ENCODE results near the gene NDUFS8. TPM values are rescaled to one million over a fixed set of nuclear protein-coding genes. Genes with fewer than 3 reads are reported as not detected.

The NDUFS8 gene
- total RNA-seq, 1 donor from 2014 or later, result 144 TPM

- Mint-ChIP-seq H3K27ac (ENCODE audit: unreplicated experiment) (peak overlapping the region; percentile 69), H3K4me1 (ENCODE audit: unreplicated experiment) (peaks cover 36% of the 10 kb centered on the region), H3K27me3 (ENCODE audit: unreplicated experiment) (peaks cover 25% of the 10 kb centered on the region), H3K36me3 (ENCODE audit: low read depth, unreplicated experiment) (peaks cover 52% of the 10 kb centered on the region), H3K4me3 (ENCODE audit: unreplicated experiment) (peak overlapping the region; percentile 21), H3K9me3 (ENCODE audit: unreplicated experiment) (no peaks in the 10 kb centered on the region)
- no peak for DNase-seq (ENCODE audit: low spot score)
- no peak for TF ChIP-seq CTCF (IDR thresholded peaks at IDR 0.05; ENCODE audit: unreplicated experiment)
Observed at GRCh38 chr11:68053981-68054812, 23.7 kb downstream of the NDUFS8 start.

- peaks cover 22% of the 10 kb centered on the region for H3K27me3 Mint-ChIP-seq (ENCODE audit: unreplicated experiment)
- no peaks in the 10 kb centered on the region for H3K9me3 Mint-ChIP-seq (ENCODE audit: unreplicated experiment)
- peaks cover 44% of the 10 kb centered on the region for H3K4me1 Mint-ChIP-seq (ENCODE audit: unreplicated experiment)
- peaks cover 57% of the 10 kb centered on the region for H3K36me3 Mint-ChIP-seq (ENCODE audit: low read depth, unreplicated experiment)
- peak overlapping the region; percentile 18 for H3K4me3 Mint-ChIP-seq (ENCODE audit: unreplicated experiment)
- no peak for DNase-seq (ENCODE audit: low spot score)
- peak overlapping the region; percentile 66 for H3K27ac Mint-ChIP-seq (ENCODE audit: unreplicated experiment)
- no peak for TF ChIP-seq CTCF (IDR thresholded peaks at IDR 0.05; ENCODE audit: unreplicated experiment)
Observed at GRCh38 chr11:68056317-68057285, 26.1 kb downstream of the NDUFS8 start.

GRCh38 chr11:68057807-68058206, 27.3 kb downstream of the NDUFS8 start:
- Mint-ChIP-seq H3K27me3 (ENCODE audit: unreplicated experiment) (peaks cover 17% of the 10 kb centered on the region), H3K9me3 (ENCODE audit: unreplicated experiment) (no peaks in the 10 kb centered on the region), H3K4me1 (ENCODE audit: unreplicated experiment) (peaks cover 49% of the 10 kb centered on the region), H3K36me3 (ENCODE audit: low read depth, unreplicated experiment) (peaks cover 61% of the 10 kb centered on the region), H3K27ac (ENCODE audit: unreplicated experiment) (peak overlapping the region; percentile 76), H3K4me3 (ENCODE audit: unreplicated experiment) (peak overlapping the region; percentile 79)
- no peak for TF ChIP-seq CTCF (IDR thresholded peaks at IDR 0.05; ENCODE audit: unreplicated experiment)
- DNase-seq (ENCODE audit: low spot score), result no peak

GRCh38 chr11:68061508-68061907, 31.0 kb downstream of the NDUFS8 start:
- DNase-seq (ENCODE audit: low spot score), result no peak
- peaks cover 76% of the 10 kb centered on the region for H3K4me1 Mint-ChIP-seq (ENCODE audit: unreplicated experiment)
- peak overlapping the region; percentile 12 for H3K4me3 Mint-ChIP-seq (ENCODE audit: unreplicated experiment)
- no peak for TF ChIP-seq CTCF (IDR thresholded peaks at IDR 0.05; ENCODE audit: unreplicated experiment)
- peaks cover 76% of the 10 kb centered on the region for H3K36me3 Mint-ChIP-seq (ENCODE audit: low read depth, unreplicated experiment)
- H3K27me3 Mint-ChIP-seq (ENCODE audit: unreplicated experiment), result peaks cover 13% of the 10 kb centered on the region
- H3K9me3 Mint-ChIP-seq (ENCODE audit: unreplicated experiment), result no peaks in the 10 kb centered on the region
- no peak overlapping the region for H3K27ac Mint-ChIP-seq (ENCODE audit: unreplicated experiment)

Measured in endothelial cell (in vitro differentiated cells).